B cell (primary cell): ENCODE results near the gene EIF3I. TPM values are rescaled to one million over a fixed set of nuclear protein-coding genes. Genes with fewer than 3 reads are reported as not detected.
A peak's percentile ranks its signal among the peaks of the same experiment; 100 is the strongest.

Experiments
- ATAC-seq: fragments of 200-7000 bp; cut with Tn5 transposase; one replicate; pipeline ENCODE4 v1.10.0; 2021; ENCODE audit warnings: low read depth, mild to moderate bottlenecking, moderate number of reproducible peaks, moderate library complexity
- CTCF ChIA-PET: fragments of 350-600 bp; sonication (Branson Sonifier 250); formaldehyde crosslinking; loops from one replicate; lab custom pipeline; 2021; ENCODE audit warnings: antibody characterized with exemption, inconsistent platforms; lab: Charles Lee
- POLR2A ChIA-PET: fragments of 350-600 bp; sonication (Branson Sonifier 250); formaldehyde crosslinking; loops from one replicate; lab custom pipeline; 2021; ENCODE audit warnings: antibody characterized with exemption; lab: Charles Lee
- DNase-seq: peaks from one replicate; pipeline ENCODE4 v3.0.0; 2013
- H2AFZ ChIP-seq: 2 replicates; pipeline ENCODE4 v1.6.1; 2012; ENCODE audit warnings: mild to moderate bottlenecking, low read depth, low read length; ENCODE audit not compliant: insufficient read depth, poor library complexity, severe bottlenecking
- H3K27ac ChIP-seq, 2 donors: 1 replicate in 1 of 2; 2 replicates in 1 of 2; pipeline ENCODE4 v1.5.1; 2012 to 2013; ENCODE audit warnings: low read length in 2 of 2, mild to moderate bottlenecking in 2 of 2, moderate library complexity in 1 of 2
- H3K27me3 ChIP-seq, 4 experiments: fragments of 200-600 bp in 1 of 4; sonication (generic) in 1 of 4; replicated peaks in 1 of 4; 1 replicate in 2 of 4; 2 replicates in 2 of 4; pipeline versions ENCODE4 v1.6.1 to v1.7.0; 2013 to 2016; ENCODE audit warnings: low read length in 3 of 4, mild to moderate bottlenecking in 2 of 4, mixed read lengths in 1 of 4, moderate library complexity in 1 of 4; ENCODE audit not compliant: insufficient read depth in 4 of 4, control insufficient read depth in 3 of 4; ENCODE audit errors: control extremely low read depth in 1 of 4
- H3K36me3 ChIP-seq, 2 experiments: replicated peaks in 1 of 2; 1 replicate in 1 of 2; 2 replicates in 1 of 2; pipeline versions ENCODE4 v1.6.1 to v1.7.1; 2013; ENCODE audit warnings: low read length in 1 of 2; ENCODE audit not compliant: insufficient read depth in 2 of 2, control insufficient read depth in 1 of 2; ENCODE audit errors: control extremely low read depth in 1 of 2, extremely low read depth in 1 of 2
- H3K4me1 ChIP-seq, 2 donors: fragments of 200-600 bp in 1 of 2; sonication (generic) in 1 of 2; 1 replicate in 1 of 2; 2 replicates in 1 of 2; pipeline versions ENCODE4 v1.5.1 to v1.6.1; 2013 to 2017; ENCODE audit warnings: low read length in 2 of 2; ENCODE audit not compliant: control insufficient read depth in 2 of 2, insufficient read depth in 2 of 2
- H3K4me2 ChIP-seq: replicated peaks from 2 replicates; pipeline ENCODE3; 2012; ENCODE audit warnings: mild to moderate bottlenecking, low read depth, low read length; ENCODE audit not compliant: poor library complexity, severe bottlenecking
- H3K4me3 ChIP-seq, 5 experiments: fragments of 200-600 bp in 1 of 5; sonication (generic) in 1 of 5; 1 replicate in 3 of 5; 2 replicates in 2 of 5; pipeline versions ENCODE4 v1.5.1 to v1.7.0; 2011 to 2016; ENCODE audit warnings: low read length in 4 of 5, mild to moderate bottlenecking in 4 of 5, low read depth in 2 of 5, control low read depth in 1 of 5, moderate library complexity in 1 of 5; ENCODE audit not compliant: insufficient read depth in 1 of 5; ENCODE audit errors: control extremely low read depth in 1 of 5, extremely low read depth in 1 of 5
- H3K79me2 ChIP-seq: fragments of 200-600 bp; sonication (generic); one replicate; pipeline ENCODE4 v1.6.0; 2016; ENCODE audit warnings: low read length; ENCODE audit not compliant: control insufficient read depth, insufficient read depth
- H3K9ac ChIP-seq: fragments of 200-600 bp; sonication (generic); 2 replicates; pipeline ENCODE4 v1.6.1; 2017; ENCODE audit warnings: mild to moderate bottlenecking, low read length, moderate library complexity
- H3K9me3 ChIP-seq, 3 donors: one replicate each; pipeline versions ENCODE4 v1.6.1 to v1.7.1; 2013; ENCODE audit warnings: low read length in 2 of 3; ENCODE audit not compliant: control insufficient read depth in 2 of 3, insufficient read depth in 1 of 3; ENCODE audit errors: control extremely low read depth in 1 of 3
- H4K20me1 ChIP-seq: 2 replicates; pipeline ENCODE4 v1.6.0; 2012; ENCODE audit warnings: mild to moderate bottlenecking, low read length; ENCODE audit not compliant: insufficient read depth, control insufficient read depth, poor library complexity, severe bottlenecking
- H3K27ac Mint-ChIP-seq: one replicate; pipeline ENCODE4 v1.8.0; 2021; ENCODE audit warnings: mixed read lengths
- H3K27me3 Mint-ChIP-seq: one replicate; pipeline ENCODE4 v1.8.0; 2021; ENCODE audit warnings: mixed read lengths
- H3K4me1 Mint-ChIP-seq: one replicate; pipeline ENCODE4 v1.8.0; 2021; ENCODE audit warnings: mixed read lengths
- H3K4me3 Mint-ChIP-seq: one replicate; pipeline ENCODE4 v1.8.0; 2021; ENCODE audit warnings: mixed read lengths
- H3K9me3 Mint-ChIP-seq: one replicate; pipeline ENCODE4 v1.8.0; 2022; ENCODE audit warnings: mixed read lengths; ENCODE audit not compliant: insufficient read depth
- EZH2 ChIP-seq: IDR thresholded peaks from 2 replicates; pipeline ENCODE4 v1.6.1; 2012; ENCODE audit warnings: borderline replicate concordance, low read depth, mild to moderate bottlenecking, moderate library complexity, low read length; ENCODE audit not compliant: insufficient read depth, poor library complexity, severe bottlenecking
- WGBS: methylation state at CpG from one replicate; pipeline ENCODE4 v1.1.5; 2013; ENCODE audit warnings: missing lambda C conversion rate; ENCODE audit not compliant: insufficient coverage; 5-methylcytosine and 5-hydroxymethylcytosine counted together
- intact Hi-C: fragments of 100-400 bp; cut with micrococcal nuclease; formaldehyde crosslinking; loops from one replicate; pipeline ENCODE4 v1.10.0; 2022
- polyA plus RNA-seq: library from polyadenylated mRNA; depleted of rRNA; stranded (reverse); fragments of >200 nt; gene quantifications from 2 replicates; pipeline ENCODE4 v1.2.3, GENCODE V29; 2012
- total RNA-seq, 2 donors: library from RNA; stranded (reverse); fragments of 120-200 nt in 1 of 2; gene quantifications; 1 replicate in 1 of 2; 2 replicates in 1 of 2; pipeline versions ENCODE4 v1.2.3 to v1.2.4, GENCODE V29; 2013 to 2022
- TF ChIP-seq, protein P1 (sequence below): fragments of 200-600 bp; IDR thresholded peaks from one replicate; pipeline ENCODE4 v1.8.0; 2022; ENCODE audit warnings: antibody characterized with exemption, mild to moderate bottlenecking

EIF3I gene
- total and polyA plus RNA-seq, 2 donors (not counting 1 experiment from before 2014, with no cell fraction given), result 87.0 to 130 TPM

DNA sequence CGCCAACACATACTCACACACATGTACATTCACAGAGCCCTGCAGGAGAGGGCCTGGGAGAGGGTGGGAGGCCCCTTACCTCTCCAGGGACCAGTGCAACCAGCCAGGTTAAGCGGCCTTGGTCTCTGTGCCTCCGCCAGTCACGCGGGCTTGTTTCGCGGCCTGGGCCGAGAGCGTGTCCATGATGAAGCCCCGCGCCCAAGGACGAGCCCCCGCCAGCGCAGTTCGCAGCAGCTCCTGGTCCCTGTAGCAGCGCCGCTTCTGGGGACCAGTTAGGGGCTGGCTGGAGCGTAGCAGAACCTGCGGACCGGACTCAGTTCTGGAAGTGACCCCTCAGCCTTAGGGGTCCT is 17.6 kb downstream of the EIF3I start:
- ChIA-PET CTCF (interaction anchor here (0.5 to 8.7 kb wide), 30 partner anchors 10 to 276 kb away, joined by 3 to 118 read pairs (median 6); partner anchors contain the start of genes BSDC1, EIF3I, FAM167B and FAM229A), POLR2A (interaction anchor here (0.6 to 4.3 kb wide), 12 partner anchors 10 to 111 kb away, joined by 4 to 60 read pairs (median 10); partner anchors contain the start of genes CCDC28B, HDAC1, LCK and MARCKSL1)
- peak overlapping the region; percentile 92 for H3K4me2 ChIP-seq
- ATAC-seq (no peak), DNase-seq (no peak)
- Mint-ChIP-seq H3K9me3 (no peaks in the 10 kb centered on the region), H3K27me3 (no peaks in the 10 kb centered on the region), H3K27ac (peak overlapping the region; percentile 93), H3K4me1 (peaks cover 20% of the 10 kb centered on the region), H3K4me3 (peak overlapping the region; percentile 95)
- H3K36me3 ChIP-seq, result no peaks in the 10 kb centered on the region
- peak overlapping the region; percentile 86 for H2AFZ ChIP-seq
- WGBS, result 96% methylated on average over 19 of the region's 20 CpGs
- H3K27ac ChIP-seq, result no peak overlapping the region
- H4K20me1 ChIP-seq, result no peaks in the 10 kb centered on the region
- no peaks in the 10 kb centered on the region for H3K9me3 ChIP-seq
- H3K4me3 ChIP-seq, result peak overlapping the region in 3 of 5 experiments; percentile 69 to 77 (median 74)
- intact Hi-C loops, result loop anchor here (1.0 to 5.0 kb wide), 6 partner anchors 11 to 95 kb away; partner anchors contain the start of genes DCDC2B, EIF3I, IQCC and TMEM234
- H3K9ac ChIP-seq, result no peak overlapping the region
- peaks cover 16 to 31% of the 10 kb centered on the region in 2 donors for H3K4me1 ChIP-seq
- H3K79me2 ChIP-seq, result no peaks in the 10 kb centered on the region
- no peaks in the 10 kb centered on the region for H3K27me3 ChIP-seq
- TF ChIP-seq EZH2, result no peak
- TF ChIP-seq, protein P1, sequence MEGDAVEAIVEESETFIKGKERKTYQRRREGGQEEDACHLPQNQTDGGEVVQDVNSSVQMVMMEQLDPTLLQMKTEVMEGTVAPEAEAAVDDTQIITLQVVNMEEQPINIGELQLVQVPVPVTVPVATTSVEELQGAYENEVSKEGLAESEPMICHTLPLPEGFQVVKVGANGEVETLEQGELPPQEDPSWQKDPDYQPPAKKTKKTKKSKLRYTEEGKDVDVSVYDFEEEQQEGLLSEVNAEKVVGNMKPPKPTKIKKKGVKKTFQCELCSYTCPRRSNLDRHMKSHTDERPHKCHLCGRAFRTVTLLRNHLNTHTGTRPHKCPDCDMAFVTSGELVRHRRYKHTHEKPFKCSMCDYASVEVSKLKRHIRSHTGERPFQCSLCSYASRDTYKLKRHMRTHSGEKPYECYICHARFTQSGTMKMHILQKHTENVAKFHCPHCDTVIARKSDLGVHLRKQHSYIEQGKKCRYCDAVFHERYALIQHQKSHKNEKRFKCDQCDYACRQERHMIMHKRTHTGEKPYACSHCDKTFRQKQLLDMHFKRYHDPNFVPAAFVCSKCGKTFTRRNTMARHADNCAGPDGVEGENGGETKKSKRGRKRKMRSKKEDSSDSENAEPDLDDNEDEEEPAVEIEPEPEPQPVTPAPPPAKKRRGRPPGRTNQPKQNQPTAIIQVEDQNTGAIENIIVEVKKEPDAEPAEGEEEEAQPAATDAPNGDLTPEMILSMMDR, result no peak
